ENCODE data around the gene FBXL3. TPM values are rescaled to one million over a fixed set of nuclear protein-coding genes. Genes with fewer than 3 reads are reported as not detected.

FBXL3 gene
- total RNA-seq, 2 donors from 2014 or later, result 27.9 to 52.9 TPM

GRCh38 chr13:77047649-77048343 is 20.8 kb upstream of the FBXL3 start:
- H3K27ac ChIP-seq, result no peak overlapping the region
- H3K4me3 ChIP-seq, result no peak overlapping the region
- no peaks in the 10 kb centered on the region for H3K4me1 ChIP-seq
- no peak overlapping the region for H3K9ac ChIP-seq (ENCODE audit: low read depth in 2 of 2, low read length in 2 of 2)
- no peak for TF ChIP-seq CTCF (IDR thresholded peaks at IDR 0.05)
- DNase-seq, result no peak
- intact Hi-C loops (cut with DNase I), result no loop called here
- no peaks in the 10 kb centered on the region for H3K36me3 ChIP-seq
- no peaks in the 10 kb centered on the region for H3K27me3 ChIP-seq
- no peaks in the 10 kb centered on the region for H3K9me3 ChIP-seq

- TF ChIP-seq CTCF (IDR thresholded peaks at IDR 0.05), result no peak
- Histone ChIP-seq H3K36me3 (no peaks in the 10 kb centered on the region), H3K4me1 (no peaks in the 10 kb centered on the region), H3K27me3 (no peaks in the 10 kb centered on the region), H3K27ac (no peak overlapping the region), H3K9ac (ENCODE audit: low read depth in 2 of 2, low read length in 2 of 2) (no peak overlapping the region), H3K4me3 (no peak overlapping the region), H3K9me3 (no peaks in the 10 kb centered on the region)
- intact Hi-C loops (cut with DNase I), result no loop called here
- DNase-seq, result no peak
These were observed 15.7 kb upstream of the FBXL3 start for GRCh38 chr13:77042566-77043177.

GRCh38 chr13:77040835-77041234 is 13.9 kb upstream of the FBXL3 start:
- H3K27ac ChIP-seq, result no peak overlapping the region
- no peak for DNase-seq
- no peaks in the 10 kb centered on the region for H3K4me1 ChIP-seq
- no peak for TF ChIP-seq CTCF (IDR thresholded peaks at IDR 0.05)
- H3K9me3 ChIP-seq, result no peaks in the 10 kb centered on the region
- no peaks in the 10 kb centered on the region for H3K36me3 ChIP-seq
- intact Hi-C loops (cut with DNase I), result no loop called here
- H3K4me3 ChIP-seq, result no peak overlapping the region
- no peaks in the 10 kb centered on the region for H3K27me3 ChIP-seq
- no peak overlapping the region for H3K9ac ChIP-seq (ENCODE audit: low read depth in 2 of 2, low read length in 2 of 2)

- Histone ChIP-seq H3K4me1 (no peaks in the 10 kb centered on the region), H3K4me3 (no peak overlapping the region), H3K27ac (no peak overlapping the region), H3K27me3 (no peaks in the 10 kb centered on the region), H3K9ac (ENCODE audit: low read depth in 2 of 2, low read length in 2 of 2) (no peak overlapping the region), H3K36me3 (no peaks in the 10 kb centered on the region), H3K9me3 (no peaks in the 10 kb centered on the region)
- TF ChIP-seq CTCF (IDR thresholded peaks at IDR 0.05), result no peak
- intact Hi-C loops (cut with DNase I), result no loop called here
- no peak for DNase-seq
These were observed 13.1 kb upstream of the FBXL3 start for GRCh38 chr13:77040076-77040475.

GRCh38 chr13:77038907-77039480 is 12.0 kb upstream of the FBXL3 start:
- no peak for TF ChIP-seq CTCF (IDR thresholded peaks at IDR 0.05)
- no peak for DNase-seq

More at GRCh38 chr13:77038907-77039480, 12.0 kb upstream of the FBXL3 start:
- H3K9ac ChIP-seq (ENCODE audit: low read depth in 2 of 2, low read length in 2 of 2), result no peak overlapping the region
- intact Hi-C loops (cut with DNase I), result no loop called here
- H3K9me3 ChIP-seq, result no peaks in the 10 kb centered on the region
- no peak overlapping the region for H3K4me3 ChIP-seq
- no peaks in the 10 kb centered on the region for H3K36me3 ChIP-seq
- no peaks in the 10 kb centered on the region for H3K4me1 ChIP-seq
- H3K27me3 ChIP-seq, result no peaks in the 10 kb centered on the region
- H3K27ac ChIP-seq, result no peak overlapping the region

All from colonic mucosa (tissue), 4 donors.